Chondrocyte (in vitro differentiated cells): ENCODE data around the gene NLRC5. TPM values are rescaled to one million over a fixed set of nuclear protein-coding genes. Genes with fewer than 3 reads are reported as not detected.
A peak's percentile ranks its signal among the peaks of the same experiment; 100 is the strongest.
"Not testable (repeated sequence)": the region's sequence is repeated elsewhere in the genome, so short reads cannot be mapped to it uniquely, and the experiment has no call there.

ENCODE experiments used
- DNase-seq: peaks from one replicate; pipeline ENCODE4 v3.0.0; 2021; ENCODE audit warnings: mixed read lengths, low spot score
- H3K27ac Mint-ChIP-seq: one replicate; pipeline ENCODE4 v1.8.0; 2021; ENCODE audit warnings: mild to moderate bottlenecking, moderate library complexity, mixed read lengths; ENCODE audit not compliant: unreplicated experiment
- H3K27me3 Mint-ChIP-seq: 2 replicates; pipeline ENCODE4 v1.8.0; 2021; ENCODE audit warnings: low read depth, mixed read lengths
- H3K36me3 Mint-ChIP-seq: 2 replicates; pipeline ENCODE4 v1.8.0; 2021; ENCODE audit warnings: low read depth, mixed read lengths
- H3K4me1 Mint-ChIP-seq: 2 replicates; pipeline ENCODE4 v1.8.0; 2021; ENCODE audit warnings: low read depth, mild to moderate bottlenecking, mixed read lengths
- H3K4me3 Mint-ChIP-seq: one replicate; pipeline ENCODE4 v1.8.0; 2021; ENCODE audit warnings: mild to moderate bottlenecking, moderate library complexity, mixed read lengths; ENCODE audit not compliant: unreplicated experiment
- H3K9me3 Mint-ChIP-seq: 2 replicates; pipeline ENCODE4 v1.8.0; 2021; ENCODE audit warnings: low read depth, mixed read lengths
- total RNA-seq: library from RNA; stranded (reverse); gene quantifications from 3 replicates; pipeline ENCODE4 v1.2.1, GENCODE V29; 2021
- TF ChIP-seq, protein P1 (sequence below): fragments of 200-600 bp; sonication (generic); IDR thresholded peaks from 2 replicates; pipeline ENCODE4 v1.5.0; 2021; ENCODE audit warnings: antibody characterized with exemption, mild to moderate bottlenecking, moderate library complexity

NLRC5 gene
- total RNA-seq, 1 donor from 2014 or later = 6.3 TPM

DNA sequence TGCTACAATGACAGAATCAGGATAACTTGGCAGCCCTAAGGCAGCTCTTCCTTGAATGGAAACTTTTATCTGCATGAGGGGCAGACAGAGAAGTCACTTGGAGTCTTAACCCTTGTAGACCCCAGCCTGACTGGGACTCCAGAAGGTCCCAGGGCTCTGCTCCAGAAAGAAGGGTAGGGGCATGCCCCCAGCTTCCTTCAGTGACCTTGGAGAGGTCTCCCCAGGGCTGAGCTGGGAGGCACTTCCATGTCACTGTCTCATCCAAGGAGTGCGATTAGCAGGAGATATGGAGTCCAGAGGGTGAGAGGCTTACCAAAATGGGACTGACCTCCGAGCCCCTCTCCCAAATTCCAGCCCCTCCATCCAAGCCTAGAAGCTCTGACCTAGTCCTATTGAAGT is 3.4 kb upstream of the NLRC5 start:
- peak; percentile 44 for DNase-seq
- no peaks in the 10 kb centered on the region for H3K9me3 Mint-ChIP-seq
- TF ChIP-seq, protein P1, sequence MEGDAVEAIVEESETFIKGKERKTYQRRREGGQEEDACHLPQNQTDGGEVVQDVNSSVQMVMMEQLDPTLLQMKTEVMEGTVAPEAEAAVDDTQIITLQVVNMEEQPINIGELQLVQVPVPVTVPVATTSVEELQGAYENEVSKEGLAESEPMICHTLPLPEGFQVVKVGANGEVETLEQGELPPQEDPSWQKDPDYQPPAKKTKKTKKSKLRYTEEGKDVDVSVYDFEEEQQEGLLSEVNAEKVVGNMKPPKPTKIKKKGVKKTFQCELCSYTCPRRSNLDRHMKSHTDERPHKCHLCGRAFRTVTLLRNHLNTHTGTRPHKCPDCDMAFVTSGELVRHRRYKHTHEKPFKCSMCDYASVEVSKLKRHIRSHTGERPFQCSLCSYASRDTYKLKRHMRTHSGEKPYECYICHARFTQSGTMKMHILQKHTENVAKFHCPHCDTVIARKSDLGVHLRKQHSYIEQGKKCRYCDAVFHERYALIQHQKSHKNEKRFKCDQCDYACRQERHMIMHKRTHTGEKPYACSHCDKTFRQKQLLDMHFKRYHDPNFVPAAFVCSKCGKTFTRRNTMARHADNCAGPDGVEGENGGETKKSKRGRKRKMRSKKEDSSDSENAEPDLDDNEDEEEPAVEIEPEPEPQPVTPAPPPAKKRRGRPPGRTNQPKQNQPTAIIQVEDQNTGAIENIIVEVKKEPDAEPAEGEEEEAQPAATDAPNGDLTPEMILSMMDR = no peak
- H3K4me3 Mint-ChIP-seq = no peak overlapping the region
- no peaks in the 10 kb centered on the region for H3K27me3 Mint-ChIP-seq
- H3K27ac Mint-ChIP-seq = no peak overlapping the region
- H3K4me1 Mint-ChIP-seq = peaks cover 31% of the 10 kb centered on the region
- H3K36me3 Mint-ChIP-seq = no peaks in the 10 kb centered on the region

DNA sequence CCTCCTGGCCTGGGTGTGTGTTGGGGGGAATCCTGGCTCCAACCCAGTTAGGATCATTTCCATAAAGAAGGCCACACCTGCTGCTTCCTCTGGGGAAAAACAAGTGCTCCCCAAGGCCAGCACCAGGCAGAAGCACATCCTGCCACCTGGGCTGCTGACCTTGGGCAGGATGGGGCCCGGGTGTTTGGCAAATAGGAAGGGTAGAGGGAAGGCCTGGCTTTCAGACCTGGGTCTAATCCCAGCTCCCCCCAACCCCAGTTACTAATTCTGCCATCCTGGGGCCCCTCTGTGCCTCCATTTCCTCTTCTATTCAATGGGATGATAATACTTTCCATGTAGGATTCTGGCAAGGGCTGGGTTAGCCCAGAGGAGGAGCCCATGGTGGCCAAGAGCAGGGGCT is 3.0 kb upstream of the NLRC5 start:
- Mint-ChIP-seq H3K27ac (no peak overlapping the region), H3K36me3 (no peaks in the 10 kb centered on the region), H3K9me3 (no peaks in the 10 kb centered on the region), H3K4me3 (no peak overlapping the region), H3K4me1 (peaks cover 31% of the 10 kb centered on the region), H3K27me3 (no peaks in the 10 kb centered on the region)
- TF ChIP-seq, protein P1 = no peak
- peak; percentile 26 for DNase-seq

DNA sequence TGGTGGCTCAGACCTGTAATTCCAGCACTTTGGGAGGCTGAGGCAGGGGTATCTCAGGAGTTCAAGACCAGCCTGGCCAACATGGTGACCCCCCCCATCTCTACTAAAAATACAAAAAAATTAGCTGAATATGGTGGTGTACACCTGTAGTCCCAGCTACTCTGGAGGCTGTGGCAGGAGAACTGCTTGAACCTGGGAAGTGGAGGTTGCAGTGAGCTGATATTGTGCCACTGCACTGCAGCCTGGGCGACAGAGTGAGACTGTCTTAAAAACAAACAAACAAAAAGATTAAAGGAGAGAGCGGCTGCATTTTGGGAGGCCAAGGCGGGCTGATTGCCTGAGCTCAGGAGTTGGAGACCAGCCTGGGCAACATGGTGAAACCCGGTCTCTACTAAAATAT is 2.4 kb upstream of the NLRC5 start:
- H3K4me3 Mint-ChIP-seq, H3K27ac Mint-ChIP-seq, H3K27me3 Mint-ChIP-seq, H3K36me3 Mint-ChIP-seq, H3K9me3 Mint-ChIP-seq, DNase-seq: not testable (repeated sequence)
- peaks cover 31% of the 10 kb centered on the region for H3K4me1 Mint-ChIP-seq

DNA sequence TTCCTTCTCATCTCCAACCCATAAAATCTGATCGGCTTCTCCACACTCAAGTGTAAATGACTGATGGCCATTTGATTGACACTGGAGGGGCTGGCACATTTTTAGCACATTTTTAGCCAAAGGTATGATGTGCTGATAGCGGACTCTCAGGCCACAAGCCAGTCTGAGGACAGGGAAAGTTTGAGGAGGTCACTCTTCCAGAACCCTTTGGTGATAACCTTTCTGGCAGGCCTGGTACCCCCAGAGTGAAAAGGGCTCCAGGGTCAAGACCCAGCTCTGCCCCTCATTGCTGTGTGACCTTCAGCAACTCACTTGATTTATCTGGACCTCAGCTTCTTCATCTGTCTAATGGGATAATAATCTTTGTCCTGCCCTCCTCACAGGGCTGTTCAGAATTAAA is 1.7 kb upstream of the NLRC5 start:
- DNase-seq = peak; percentile 11
- Mint-ChIP-seq H3K4me1 (peaks cover 31% of the 10 kb centered on the region), H3K27me3 (no peaks in the 10 kb centered on the region), H3K36me3 (no peaks in the 10 kb centered on the region), H3K9me3 (no peaks in the 10 kb centered on the region), H3K27ac (no peak overlapping the region), H3K4me3 (no peak overlapping the region)
- TF ChIP-seq, protein P1 = no peak

DNA sequence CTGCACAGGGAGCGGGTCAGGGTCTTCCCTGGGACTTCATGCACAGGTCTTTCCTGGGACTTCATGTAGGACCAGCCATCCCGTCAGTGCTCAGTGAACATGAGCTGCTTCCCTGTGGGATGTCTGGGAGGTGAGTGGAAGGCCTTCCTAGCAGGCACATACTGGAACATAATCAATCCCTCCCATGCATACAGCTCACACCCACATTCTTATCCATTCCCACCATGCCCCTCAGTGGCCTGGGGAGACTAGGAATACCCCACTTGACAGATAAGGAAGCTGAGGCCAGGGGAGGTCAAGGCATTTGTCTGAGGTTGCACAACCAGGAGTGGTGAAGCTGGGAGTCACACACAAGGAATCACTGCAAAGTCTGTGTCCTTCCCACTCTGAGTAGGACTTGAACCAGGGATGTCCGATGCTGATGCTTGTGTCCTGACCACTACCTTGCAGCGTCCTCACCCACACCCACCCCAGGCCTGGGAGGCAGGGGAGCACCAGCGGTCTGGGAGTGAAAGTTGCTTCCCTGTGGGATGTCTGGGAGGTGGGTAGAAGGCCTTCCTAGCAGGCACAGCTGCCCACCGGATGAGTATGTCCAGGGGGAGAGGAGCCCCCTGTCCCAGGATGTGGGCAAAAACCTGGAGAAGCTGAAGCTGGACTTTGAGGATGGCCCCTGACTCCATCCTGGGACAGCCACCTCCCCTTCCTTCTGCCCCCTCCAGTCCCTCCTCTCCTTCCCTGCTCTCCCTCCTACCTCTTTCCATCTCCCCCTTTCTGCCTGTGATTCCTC is 1.0 kb upstream of the NLRC5 start:
- DNase-seq = peak; percentile 24
- TF ChIP-seq, protein P1 = no peak
- Mint-ChIP-seq H3K27ac (peak overlapping the region; percentile 28), H3K4me3 (peak overlapping the region; percentile 99), H3K9me3 (no peaks in the 10 kb centered on the region), H3K36me3 (no peaks in the 10 kb centered on the region), H3K27me3 (no peaks in the 10 kb centered on the region), H3K4me1 (peaks cover 31% of the 10 kb centered on the region)

DNA sequence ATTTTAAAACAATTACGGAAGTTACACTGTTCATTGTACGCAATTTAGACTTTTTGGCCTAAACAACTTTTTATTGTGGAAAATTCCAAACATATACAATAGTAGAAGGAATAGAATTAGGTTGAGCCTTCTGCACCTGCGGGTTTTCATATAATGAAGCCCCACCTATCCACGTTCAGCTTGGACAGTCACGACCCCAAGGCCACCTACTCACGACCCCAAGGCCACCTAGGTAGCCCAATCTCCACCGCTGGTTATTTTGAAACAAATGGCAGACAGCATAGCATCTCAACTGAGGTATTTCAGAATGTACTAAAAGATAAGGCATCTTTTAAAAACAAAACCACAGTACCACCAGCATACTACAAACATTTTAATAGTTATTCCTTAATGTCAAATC is 631 bp downstream of the NLRC5 start:
- H3K27me3 Mint-ChIP-seq = no peaks in the 10 kb centered on the region
- H3K9me3 Mint-ChIP-seq = no peaks in the 10 kb centered on the region
- no peak overlapping the region for H3K27ac Mint-ChIP-seq
- TF ChIP-seq, protein P1 = no peak
- DNase-seq = no peak
- peak overlapping the region; percentile 99 for H3K4me3 Mint-ChIP-seq
- H3K36me3 Mint-ChIP-seq = no peaks in the 10 kb centered on the region
- H3K4me1 Mint-ChIP-seq = peaks cover 26% of the 10 kb centered on the region
